ENCODE measurements around the gene CADM1.

DNA sequence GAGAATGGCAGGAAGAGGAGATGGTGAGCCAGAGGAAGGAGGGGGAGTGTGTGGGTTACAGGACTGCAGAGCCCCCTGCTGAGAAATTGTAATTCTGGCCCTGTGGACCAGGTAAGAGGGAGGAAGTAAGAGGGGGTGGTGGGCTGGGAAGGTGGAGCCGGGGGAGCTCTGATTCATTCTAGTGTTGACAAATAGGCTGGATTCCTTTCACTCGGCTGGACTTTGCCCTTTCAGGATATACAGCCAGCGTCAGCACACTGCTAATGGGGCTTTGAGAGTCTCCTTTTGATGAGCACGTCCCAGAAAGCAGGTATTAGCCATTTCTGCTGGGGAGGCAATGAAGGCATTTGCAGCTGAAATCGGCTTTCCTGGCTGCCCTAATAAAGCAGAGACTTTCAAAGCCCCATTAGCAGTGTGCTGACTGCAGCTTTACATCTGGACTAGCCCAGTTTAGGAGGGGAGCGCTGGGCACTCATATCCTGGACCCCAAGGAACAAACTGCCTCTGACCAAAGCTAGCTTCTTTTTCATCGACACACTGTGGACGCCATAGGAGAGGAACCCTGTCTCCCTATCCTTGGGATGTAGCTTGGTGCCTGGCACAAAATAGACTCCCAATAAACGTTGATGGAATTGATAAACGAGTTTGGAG, 44.8 kb upstream of the CADM1 start:
- TF ChIP-seq, protein P1, sequence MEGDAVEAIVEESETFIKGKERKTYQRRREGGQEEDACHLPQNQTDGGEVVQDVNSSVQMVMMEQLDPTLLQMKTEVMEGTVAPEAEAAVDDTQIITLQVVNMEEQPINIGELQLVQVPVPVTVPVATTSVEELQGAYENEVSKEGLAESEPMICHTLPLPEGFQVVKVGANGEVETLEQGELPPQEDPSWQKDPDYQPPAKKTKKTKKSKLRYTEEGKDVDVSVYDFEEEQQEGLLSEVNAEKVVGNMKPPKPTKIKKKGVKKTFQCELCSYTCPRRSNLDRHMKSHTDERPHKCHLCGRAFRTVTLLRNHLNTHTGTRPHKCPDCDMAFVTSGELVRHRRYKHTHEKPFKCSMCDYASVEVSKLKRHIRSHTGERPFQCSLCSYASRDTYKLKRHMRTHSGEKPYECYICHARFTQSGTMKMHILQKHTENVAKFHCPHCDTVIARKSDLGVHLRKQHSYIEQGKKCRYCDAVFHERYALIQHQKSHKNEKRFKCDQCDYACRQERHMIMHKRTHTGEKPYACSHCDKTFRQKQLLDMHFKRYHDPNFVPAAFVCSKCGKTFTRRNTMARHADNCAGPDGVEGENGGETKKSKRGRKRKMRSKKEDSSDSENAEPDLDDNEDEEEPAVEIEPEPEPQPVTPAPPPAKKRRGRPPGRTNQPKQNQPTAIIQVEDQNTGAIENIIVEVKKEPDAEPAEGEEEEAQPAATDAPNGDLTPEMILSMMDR (IDR thresholded peaks at IDR 0.05; ENCODE audit: low read depth, low read length): no peak
- TF ChIP-seq EZH2phosphoT487 (IDR thresholded peaks at IDR 0.05; ENCODE audit: low read depth): no peak

All from OCI-LY3 (cell line).